GM10266 (cell line): ENCODE results near the gene TRABD.

Experiments used
- DNase-seq: peaks from one replicate; pipeline ENCODE4 v3.0.0; 2012; ENCODE audit errors: extremely low spot score
- CTCF ChIP-seq: IDR thresholded peaks from 2 replicates; pipeline ENCODE4 v1.5.1; 2012; ENCODE audit warnings: mild to moderate bottlenecking, low read depth; ENCODE audit not compliant: control insufficient read depth, insufficient read depth; ENCODE audit errors: missing control alignments

The TRABD gene

GRCh38 chr22:50221410-50222300 lies 35.9 kb downstream of the TRABD start:
- DNase-seq, result no peak
- TF ChIP-seq CTCF, result peak; percentile 20

GRCh38 chr22:50222508-50222907 lies 36.8 kb downstream of the TRABD start:
- no peak for DNase-seq
- TF ChIP-seq CTCF, result no peak

- no peak for TF ChIP-seq CTCF
- DNase-seq, result no peak
Observed at GRCh38 chr22:50224071-50224470, 38.4 kb downstream of the TRABD start.

- TF ChIP-seq CTCF, result no peak
- DNase-seq, result no peak
Observed at GRCh38 chr22:50225200-50225969, 39.7 kb downstream of the TRABD start.

- no peak for TF ChIP-seq CTCF
- DNase-seq, result no peak
Observed at GRCh38 chr22:50226063-50226874, 40.6 kb downstream of the TRABD start.

GRCh38 chr22:50226875-50227165 lies 41.1 kb downstream of the TRABD start:
- DNase-seq, result no peak
- TF ChIP-seq CTCF, result no peak
